Endodermal cell (in vitro differentiated cells): Measurements from ENCODE around the gene ANKRD17. TPM values are rescaled to one million over a fixed set of nuclear protein-coding genes. Genes with fewer than 3 reads are reported as not detected.
"Not testable (repeated sequence)": the region's sequence is repeated elsewhere in the genome, so short reads cannot be mapped to it uniquely, and the experiment has no call there.

Experiments
- DNase-seq: peaks from one replicate; pipeline ENCODE4 v3.0.0-alpha.2; 2017
- H3K27ac ChIP-seq: 2 replicates; pipeline ENCODE4 v1.5.1; 2013; ENCODE audit warnings: mild to moderate bottlenecking, low read depth, low read length, moderate library complexity
- H3K27me3 ChIP-seq: 2 replicates; pipeline ENCODE4 v1.6.1; 2013; ENCODE audit warnings: mild to moderate bottlenecking, low read length, moderate library complexity; ENCODE audit not compliant: insufficient read depth, control insufficient read depth, poor library complexity, severe bottlenecking
- H3K36me3 ChIP-seq: 2 replicates; pipeline ENCODE4 v1.7.0; 2013; ENCODE audit warnings: mild to moderate bottlenecking, low read length, moderate library complexity; ENCODE audit not compliant: control insufficient read depth, insufficient read depth
- H3K4me1 ChIP-seq: one replicate; pipeline ENCODE4 v1.7.0; 2013; ENCODE audit warnings: low read length; ENCODE audit not compliant: control insufficient read depth, insufficient read depth
- H3K4me3 ChIP-seq: 2 replicates; pipeline ENCODE4 v1.5.1; 2013; ENCODE audit warnings: mild to moderate bottlenecking, low read length, moderate library complexity
- H3K9ac ChIP-seq: 2 replicates; pipeline ENCODE4 v1.6.1; 2013; ENCODE audit warnings: mild to moderate bottlenecking, low read length, moderate library complexity; ENCODE audit not compliant: poor library complexity, severe bottlenecking; ENCODE audit errors: extremely low read depth
- H3K9me3 ChIP-seq: 2 replicates; pipeline ENCODE4 v1.6.1; 2013; ENCODE audit warnings: mild to moderate bottlenecking, low read length, moderate library complexity; ENCODE audit not compliant: control insufficient read depth
- H3K27ac Mint-ChIP-seq: 2 replicates; pipeline ENCODE4 v1.8.0; 2020; ENCODE audit warnings: mixed read lengths
- H3K27me3 Mint-ChIP-seq: 2 replicates; pipeline ENCODE4 v1.8.0; 2021; ENCODE audit warnings: mild to moderate bottlenecking, mixed read lengths; ENCODE audit not compliant: insufficient read depth
- H3K36me3 Mint-ChIP-seq: 2 replicates; pipeline ENCODE4 v1.8.0; 2020; ENCODE audit warnings: low read depth, mixed read lengths
- H3K4me1 Mint-ChIP-seq: 2 replicates; pipeline ENCODE4 v1.8.0; 2020; ENCODE audit warnings: mixed read lengths
- H3K4me3 Mint-ChIP-seq: 2 replicates; pipeline ENCODE4 v1.8.0; 2020; ENCODE audit warnings: mild to moderate bottlenecking, moderate library complexity, mixed read lengths
- H3K9me3 Mint-ChIP-seq: 2 replicates; pipeline ENCODE4 v1.8.0; 2020; ENCODE audit warnings: mild to moderate bottlenecking, mixed read lengths
- CTCF ChIP-seq: fragments of 200-600 bp; sonication (generic); conservative IDR thresholded peaks from 2 replicates; pipeline ENCODE4 v1.5.0; 2021; ENCODE audit warnings: antibody characterized with exemption, mild to moderate bottlenecking
- WGBS, 2 experiments: methylation state at CpG; one replicate each; pipeline versions ENCODE4 v1.1.5 to v1.1.7; 2013; ENCODE audit warnings: missing lambda C conversion rate in 2 of 2, mixed read lengths in 1 of 2; ENCODE audit not compliant: insufficient coverage in 1 of 2, insufficient read length in 1 of 2; 5-methylcytosine and 5-hydroxymethylcytosine counted together
- total RNA-seq, 2 donors: library from RNA; stranded (reverse); fragmentation: NEBNext Ultra II Directional in 1 of 2; extraction: Animal tissue kit (Norgen Biotek cat#: 25700) in 1 of 2; gene quantifications; 2 replicates in 1 of 2; 3 replicates in 1 of 2; pipeline ENCODE4 v1.2.1, GENCODE V29; 2021

The ANKRD17 gene
- total RNA-seq, 2 donors from 2014 or later: 83.6 to 84.3 TPM

GRCh38 chr4:73231518-73232487 lies 26.8 kb downstream of the ANKRD17 start:
- Mint-ChIP-seq H3K9me3 (peaks cover 3% of the 10 kb centered on the region), H3K27ac (no peak overlapping the region), H3K27me3 (no peaks in the 10 kb centered on the region), H3K36me3 (peaks cover 49% of the 10 kb centered on the region), H3K4me1 (no peaks in the 10 kb centered on the region), H3K4me3 (no peak overlapping the region)
- no peak overlapping the region for H3K27ac ChIP-seq
- H3K9ac ChIP-seq: no peak overlapping the region
- TF ChIP-seq CTCF: no peak
- H3K4me3 ChIP-seq: no peak overlapping the region
- 90 to 96% methylated on average over 5 to 8 of the region's 8 CpGs for WGBS, 2 experiments
- DNase-seq: no peak
- no peaks in the 10 kb centered on the region for H3K9me3 ChIP-seq
- H3K27me3 ChIP-seq: no peaks in the 10 kb centered on the region
- H3K4me1 ChIP-seq: no peaks in the 10 kb centered on the region
- peaks cover 57% of the 10 kb centered on the region for H3K36me3 ChIP-seq

- Histone ChIP-seq H3K4me1 (no peaks in the 10 kb centered on the region), H3K27me3 (no peaks in the 10 kb centered on the region), H3K36me3 (peaks cover 54% of the 10 kb centered on the region), H3K9ac (no peak overlapping the region), H3K9me3 (no peaks in the 10 kb centered on the region), H3K4me3 (no peak overlapping the region), H3K27ac (no peak overlapping the region)
- Mint-ChIP-seq H3K36me3 (peaks cover 42% of the 10 kb centered on the region), H3K27me3 (no peaks in the 10 kb centered on the region), H3K4me3 (no peak overlapping the region), H3K9me3 (peaks cover 3% of the 10 kb centered on the region), H3K27ac (peak overlapping the region; percentile 49), H3K4me1 (no peaks in the 10 kb centered on the region)
- 92 to 98% methylated on average over 2 to 3 of the region's 3 CpGs for WGBS, 2 experiments
- TF ChIP-seq CTCF: no peak
- DNase-seq: no peak
These were observed 27.6 kb downstream of the ANKRD17 start for GRCh38 chr4:73230865-73231517.

GRCh38 chr4:73228800-73229199 lies 29.8 kb downstream of the ANKRD17 start:
- not testable (repeated sequence) for H3K27me3 Mint-ChIP-seq, H3K4me3 Mint-ChIP-seq, H3K27ac Mint-ChIP-seq, DNase-seq, H3K9ac ChIP-seq, H3K4me3 ChIP-seq, H3K27ac ChIP-seq, H3K4me1 ChIP-seq, H3K27me3 ChIP-seq, H3K9me3 Mint-ChIP-seq, H3K9me3 ChIP-seq
- WGBS, 2 experiments: 96% methylated on average over 3 of the region's 6 CpGs; no CpG with 5 or more reads in 1 of the 2 experiments
- Mint-ChIP-seq H3K4me1 (peaks cover 12% of the 10 kb centered on the region), H3K36me3 (peaks cover 24% of the 10 kb centered on the region)
- H3K36me3 ChIP-seq: peaks cover 38% of the 10 kb centered on the region
